Stimulated activated CD4-positive, alpha-beta T cell treated with anti-CD3 and anti-CD28 coated beads, TNF-alpha, amount 100 ng/mL, for 48 hours (primary cell): Measurements from ENCODE around the gene CXCL13.
"Not testable (repeated sequence)": the region's sequence is repeated elsewhere in the genome, so short reads cannot be mapped to it uniquely, and the experiment has no call there.

Experiments used
- DNase-seq, 3 donors: peaks; one replicate each; pipeline ENCODE4 v3.0.0-alpha.2; 2020; ENCODE audit warnings: low read depth in 3 of 3

CXCL13 gene

GRCh38 chr4:77605210-77605902 lies at the start of gene CXCL13:
Gene CXCL13, plus strand, starts transcription at chr4:77605820. Its CDS starts 46 bp downstream, at chr4:77605866.
- no peak for DNase-seq

GRCh38 chr4:77560170-77560569 lies 45.5 kb upstream of the CXCL13 start:
- DNase-seq, result no peak

- not testable (repeated sequence) for DNase-seq
Measured at GRCh38 chr4:77561720-77562119, 43.9 kb upstream of the CXCL13 start.

- DNase-seq, result no peak
Measured at GRCh38 chr4:77564231-77564630, 41.4 kb upstream of the CXCL13 start.

GRCh38 chr4:77566148-77566547 lies 39.5 kb upstream of the CXCL13 start:
- no peak for DNase-seq

- no peak for DNase-seq
Measured at GRCh38 chr4:77567549-77567948, 38.1 kb upstream of the CXCL13 start.

- DNase-seq, result not testable (repeated sequence)
Measured at GRCh38 chr4:77570508-77571214, 35.0 kb upstream of the CXCL13 start.

GRCh38 chr4:77576351-77576750 lies 29.3 kb upstream of the CXCL13 start:
- no peak for DNase-seq

- no peak for DNase-seq
Measured at GRCh38 chr4:77578145-77578544, 27.5 kb upstream of the CXCL13 start.

GRCh38 chr4:77579406-77580076 lies 26.1 kb upstream of the CXCL13 start:
- DNase-seq, result no peak

GRCh38 chr4:77581724-77582123 lies 23.9 kb upstream of the CXCL13 start:
- no peak for DNase-seq

GRCh38 chr4:77582156-77582555 lies 23.5 kb upstream of the CXCL13 start:
- no peak for DNase-seq

GRCh38 chr4:77582711-77583110 lies 22.9 kb upstream of the CXCL13 start:
- no peak for DNase-seq

- peak; percentile 41 to 75 (median 52) for DNase-seq
Measured at GRCh38 chr4:77586951-77587383, 18.7 kb upstream of the CXCL13 start.

- no peak for DNase-seq
Measured at GRCh38 chr4:77590482-77590881, 15.1 kb upstream of the CXCL13 start.

GRCh38 chr4:77591532-77591931 lies 14.1 kb upstream of the CXCL13 start:
- no peak for DNase-seq

- DNase-seq, result no peak
Measured at GRCh38 chr4:77593101-77593500, 12.5 kb upstream of the CXCL13 start.

GRCh38 chr4:77593993-77594392 lies 11.6 kb upstream of the CXCL13 start:
- DNase-seq, result no peak

GRCh38 chr4:77595364-77595973 lies 10.2 kb upstream of the CXCL13 start:
- DNase-seq, result no peak

GRCh38 chr4:77599378-77599777 lies 6.2 kb upstream of the CXCL13 start:
- DNase-seq, result no peak

GRCh38 chr4:77600521-77601451 lies 4.8 kb upstream of the CXCL13 start:
- no peak for DNase-seq
